Right cardiac atrium (tissue), 5 donors: ENCODE data around the gene RNF213. TPM values are rescaled to one million over a fixed set of nuclear protein-coding genes. Genes with fewer than 3 reads are reported as not detected.

Source experiments
- ATAC-seq, 2 donors: fragments of 200-7000 bp; cut with Tn5 transposase; one replicate each; pipeline versions ENCODE4 v1.8.0 to v1.9.1; 2020; ENCODE audit warnings: moderate library complexity in 2 of 2, mild to moderate bottlenecking in 1 of 2
- DNase-seq, 3 donors: peaks; one replicate each; pipeline ENCODE4 v3.0.0-alpha.2; 2020
- H3K27ac ChIP-seq: one replicate; pipeline ENCODE4 v1.5.1; 2013; ENCODE audit warnings: mild to moderate bottlenecking, low read length, control low read depth, moderate library complexity
- H3K27me3 ChIP-seq: one replicate; pipeline ENCODE4 v1.6.1; 2013; ENCODE audit not compliant: control insufficient read depth, insufficient read depth
- H3K4me1 ChIP-seq: one replicate; pipeline ENCODE4 v1.6.1; 2013; ENCODE audit warnings: low read length; ENCODE audit not compliant: control insufficient read depth, insufficient read depth
- H3K4me3 ChIP-seq: one replicate; pipeline ENCODE4 v1.5.1; 2013; ENCODE audit warnings: low read length, control low read depth
- H3K9me3 ChIP-seq: one replicate; pipeline ENCODE4 v1.6.1; 2013; ENCODE audit warnings: low read length; ENCODE audit not compliant: control insufficient read depth
- WGBS: extraction: QIAGEN DNeasy Blood & Tissue Kit; methylation state at CpG from one replicate; pipeline ENCODE4 v1.1.7; 2013; 5-methylcytosine and 5-hydroxymethylcytosine counted together
- intact Hi-C, 4 donors: fragments of 100-400 bp; cut with DNase I; formaldehyde crosslinking; loops; one replicate each; pipeline versions ENCODE4 v1.11.0 to v1.14.0; 2022 to 2023
- long read RNA-seq, 4 donors: library from polyadenylated mRNA; unstranded; transcript quantifications; one replicate each; pipeline ENCODE4 v2.0.0, GENCODE V29; 2020 to 2021
- polyA plus RNA-seq: library from polyadenylated mRNA; stranded (reverse); fragments of 200-250 nt; gene quantifications from one replicate; pipeline ENCODE4 v1.2.3, GENCODE V29; 2013
- total RNA-seq, 4 donors: library from RNA; stranded (reverse); fragmentation: NEBNext Ultra II Directional; extraction: Animal tissue kit (Norgen Biotek cat#: 25700); gene quantifications; one replicate each; pipeline ENCODE4 v1.2.1, GENCODE V29; 2021
- donor health status: healthy with polysubstance abuse.
- donor health status: DM: no; HTN: yes; CAD: no.
- donor health status: DM: no; HTN: no; CAD: no.
- donor health status: DM: no; HTN: yes; CAD: no; lungs with severe emphysema.
- donor health status: DM: yes; HTN: yes; CAD: no.

The RNF213 gene
- total RNA-seq = 10 to 100 TPM; 36.3 to 49.7 (median 43.9) TPM
- 28.7 TPM for polyA plus RNA-seq
- long read RNA-seq, donor 1, full-length matches to known transcripts = 1 of 28 reads
- long read RNA-seq, donor 1, partial matches to known transcripts = 20 of 28 reads
- long read RNA-seq, donor 1, other reads (novel, unspliced or antisense) = 7 of 28 reads
- long read RNA-seq, donor 2, full-length matches to known transcripts = 1 of 6 reads
- long read RNA-seq, donor 2, partial matches to known transcripts = 3 of 6 reads
- long read RNA-seq, donor 2, other reads (novel, unspliced or antisense) = 2 of 6 reads
- long read RNA-seq, donor 3, full-length matches to known transcripts = 3 of 27 reads
- long read RNA-seq, donor 3, partial matches to known transcripts = 19 of 27 reads
- long read RNA-seq, donor 3, other reads (novel, unspliced or antisense) = 5 of 27 reads
- long read RNA-seq, donor 4, full-length matches to known transcripts = 2 of 13 reads
- long read RNA-seq, donor 4, partial matches to known transcripts = 7 of 13 reads
- long read RNA-seq, donor 4, other reads (novel, unspliced or antisense) = 4 of 13 reads

GRCh38 chr17:80260791-80261158 is at the start of gene RNF213:
RNF213 (plus strand) TSS chr17:80260852; CDS start chr17:80263682, 2,830 bp downstream.
- DNase-seq (peak; percentile 62 to 85 (median 84)), ATAC-seq (peak; percentile 46 to 53)
- peak within 1 kb of the TSS; percentile 97 for H3K4me3 ChIP-seq
- H3K27me3 ChIP-seq = no peaks in the 10 kb centered on the region
- no peaks in the 10 kb centered on the region for H3K9me3 ChIP-seq
- H3K4me1 ChIP-seq = peaks cover 4% of the 10 kb centered on the region
- under 1% methylated on average over 41 of the region's 54 CpGs for WGBS
- intact Hi-C loops = no loop called here
- peak within 1 kb of the TSS; percentile 96 for H3K27ac ChIP-seq

- intact Hi-C loops = no loop called here
These were observed 48.5 kb upstream of the RNF213 start for GRCh38 chr17:80212109-80212508.

GRCh38 chr17:80212511-80212910 is 48.1 kb upstream of the RNF213 start:
- H3K4me3 ChIP-seq = no peak overlapping the region

More at GRCh38 chr17:80212109-80212508, 48.5 kb upstream of the RNF213 start:
- ATAC-seq (no peak), DNase-seq (peak in 1 of 3 donors; percentile 43)
- Histone ChIP-seq H3K4me3 (no peak overlapping the region), H3K4me1 (no peaks in the 10 kb centered on the region), H3K27ac (no peak overlapping the region), H3K9me3 (no peaks in the 10 kb centered on the region), H3K27me3 (no peaks in the 10 kb centered on the region)
- 92% methylated on average over 22 of the region's 22 CpGs for WGBS

GRCh38 chr17:80212962-80213642 is 47.5 kb upstream of the RNF213 start:
- DNase-seq (peak in 1 of 3 donors; percentile 74), ATAC-seq (no peak)
- intact Hi-C loops = no loop called here
- H3K9me3 ChIP-seq = no peaks in the 10 kb centered on the region
- H3K4me3 ChIP-seq = no peak overlapping the region
- no peaks in the 10 kb centered on the region for H3K27me3 ChIP-seq
- WGBS = 89% methylated on average over 19 of the region's 19 CpGs
- no peak overlapping the region for H3K27ac ChIP-seq
- no peaks in the 10 kb centered on the region for H3K4me1 ChIP-seq

More at GRCh38 chr17:80212511-80212910, 48.1 kb upstream of the RNF213 start:
- Histone ChIP-seq H3K27me3 (no peaks in the 10 kb centered on the region), H3K9me3 (no peaks in the 10 kb centered on the region), H3K4me1 (no peaks in the 10 kb centered on the region), H3K27ac (no peak overlapping the region)
- 90% methylated on average over 12 of the region's 12 CpGs for WGBS
- peak in 1 of 3 donors; percentile 38 for DNase-seq
- ATAC-seq = no peak
- intact Hi-C loops = no loop called here

GRCh38 chr17:80213643-80213975 is 47.0 kb upstream of the RNF213 start:
- no peak for ATAC-seq

GRCh38 chr17:80214012-80214877 is 46.4 kb upstream of the RNF213 start:
- Histone ChIP-seq H3K9me3 (no peaks in the 10 kb centered on the region), H3K27me3 (no peaks in the 10 kb centered on the region), H3K27ac (no peak overlapping the region), H3K4me3 (no peak overlapping the region), H3K4me1 (no peaks in the 10 kb centered on the region)
- ATAC-seq (no peak), DNase-seq (peak in 2 of 3 donors; percentile 5 to 45)
- intact Hi-C loops = no loop called here
- 94% methylated on average over 48 of the region's 48 CpGs for WGBS

More at GRCh38 chr17:80213643-80213975, 47.0 kb upstream of the RNF213 start:
- peak; percentile 7 to 54 (median 25) for DNase-seq
- 96% methylated on average over 17 of the region's 17 CpGs for WGBS
- Histone ChIP-seq H3K27ac (no peak overlapping the region), H3K27me3 (no peaks in the 10 kb centered on the region), H3K4me1 (no peaks in the 10 kb centered on the region), H3K4me3 (no peak overlapping the region), H3K9me3 (no peaks in the 10 kb centered on the region)
- intact Hi-C loops = no loop called here

- ATAC-seq (no peak), DNase-seq (peak in 2 of 3 donors; percentile 10 to 46)
- no peaks in the 10 kb centered on the region for H3K9me3 ChIP-seq
- no peaks in the 10 kb centered on the region for H3K4me1 ChIP-seq
- H3K4me3 ChIP-seq = no peak overlapping the region
- WGBS = 93% methylated on average over 17 of the region's 17 CpGs
- intact Hi-C loops = no loop called here
- no peaks in the 10 kb centered on the region for H3K27me3 ChIP-seq
- H3K27ac ChIP-seq = no peak overlapping the region
These were observed 45.8 kb upstream of the RNF213 start for GRCh38 chr17:80214878-80215210.

- Histone ChIP-seq H3K9me3 (no peaks in the 10 kb centered on the region), H3K4me1 (no peaks in the 10 kb centered on the region), H3K27me3 (no peaks in the 10 kb centered on the region), H3K4me3 (no peak overlapping the region), H3K27ac (no peak overlapping the region)
- DNase-seq = peak; percentile 10 to 42 (median 39)
- intact Hi-C loops = no loop called here
- no peak for ATAC-seq
- 97% methylated on average over 40 of the region's 40 CpGs for WGBS
These were observed 43.9 kb upstream of the RNF213 start for GRCh38 chr17:80216473-80217456.

GRCh38 chr17:80217703-80218362 is 42.8 kb upstream of the RNF213 start:
- no peaks in the 10 kb centered on the region for H3K4me1 ChIP-seq
- ATAC-seq = no peak

More at GRCh38 chr17:80217703-80218362, 42.8 kb upstream of the RNF213 start:
- no peaks in the 10 kb centered on the region for H3K9me3 ChIP-seq
- no peak overlapping the region for H3K4me3 ChIP-seq
- intact Hi-C loops = no loop called here
- DNase-seq = peak; percentile 11 to 44 (median 35)
- H3K27ac ChIP-seq = no peak overlapping the region
- 94% methylated on average over 13 of the region's 13 CpGs for WGBS
- no peaks in the 10 kb centered on the region for H3K27me3 ChIP-seq
